Neutrophil (primary cell): ENCODE data around the gene MYO16.

Experiments used
- H3K27ac ChIP-seq: fragments of 200-600 bp; sonication (generic); 2 replicates; pipeline ENCODE4 v1.5.1; 2016; ENCODE audit warnings: mild to moderate bottlenecking, moderate library complexity
- H3K27me3 ChIP-seq: fragments of 200-600 bp; sonication (generic); 2 replicates; pipeline ENCODE4 v1.6.0; 2016; ENCODE audit warnings: mild to moderate bottlenecking
- H3K36me3 ChIP-seq: fragments of 200-600 bp; sonication (generic); 2 replicates; pipeline ENCODE4 v1.5.1; 2017
- H3K4me1 ChIP-seq, 2 experiments: fragments of 200-600 bp in 1 of 2; sonication (generic) in 1 of 2; 1 replicate in 1 of 2; 2 replicates in 1 of 2; pipeline versions ENCODE4 v1.5.1 to v1.6.1; 2013 to 2016; ENCODE audit warnings: low read depth in 1 of 2, low read length in 1 of 2, mild to moderate bottlenecking in 1 of 2, moderate library complexity in 1 of 2; ENCODE audit not compliant: control insufficient read depth in 1 of 2, insufficient read depth in 1 of 2
- H3K4me3 ChIP-seq, 2 experiments: fragments of 200-600 bp in 1 of 2; sonication (generic) in 1 of 2; 1 replicate in 1 of 2; 2 replicates in 1 of 2; pipeline ENCODE4 v1.5.1; 2013 to 2016; ENCODE audit warnings: low read depth in 1 of 2, low read length in 1 of 2, mild to moderate bottlenecking in 1 of 2, moderate library complexity in 1 of 2
- H3K9me3 ChIP-seq: fragments of 200-600 bp; sonication (generic); 2 replicates; pipeline ENCODE4 v1.5.1; 2016
- TF ChIP-seq, protein P1 (sequence below): fragments of 200-600 bp; sonication (generic); IDR thresholded peaks from 2 replicates; pipeline ENCODE4 v1.5.1; 2016; ENCODE audit warnings: antibody characterized with exemption

MYO16 gene

DNA sequence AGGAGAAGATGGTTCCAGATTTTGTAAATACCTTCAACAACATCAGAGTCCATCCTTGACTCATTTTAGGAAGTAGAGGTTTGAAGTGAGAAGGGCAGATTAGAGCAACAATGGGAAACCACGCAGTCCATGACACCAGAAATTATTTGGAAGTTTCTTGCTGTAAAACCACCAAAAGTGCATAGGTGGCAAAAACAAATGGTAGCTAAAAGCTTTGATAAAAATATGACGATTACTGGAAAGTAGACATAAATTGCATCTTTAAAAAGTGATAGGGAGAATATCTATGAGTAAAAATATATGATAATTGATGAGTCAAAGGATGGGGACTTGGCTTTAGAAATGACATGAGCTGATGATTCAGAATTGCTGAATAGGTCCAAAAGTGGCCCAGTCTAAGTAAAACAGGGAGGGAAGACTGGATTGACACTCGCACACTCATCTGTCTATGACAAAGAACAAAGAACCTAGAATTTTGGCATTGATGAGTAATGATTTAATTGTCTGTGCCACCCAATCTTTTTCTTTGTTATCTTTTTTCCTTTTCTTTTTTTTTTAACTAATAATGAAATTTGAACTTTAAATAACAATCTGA, 472.2 kb downstream of the MYO16 start:
- H3K4me1 ChIP-seq, result peaks cover 58 to 66% of the 10 kb centered on the region in 2 experiments
- TF ChIP-seq, protein P1, sequence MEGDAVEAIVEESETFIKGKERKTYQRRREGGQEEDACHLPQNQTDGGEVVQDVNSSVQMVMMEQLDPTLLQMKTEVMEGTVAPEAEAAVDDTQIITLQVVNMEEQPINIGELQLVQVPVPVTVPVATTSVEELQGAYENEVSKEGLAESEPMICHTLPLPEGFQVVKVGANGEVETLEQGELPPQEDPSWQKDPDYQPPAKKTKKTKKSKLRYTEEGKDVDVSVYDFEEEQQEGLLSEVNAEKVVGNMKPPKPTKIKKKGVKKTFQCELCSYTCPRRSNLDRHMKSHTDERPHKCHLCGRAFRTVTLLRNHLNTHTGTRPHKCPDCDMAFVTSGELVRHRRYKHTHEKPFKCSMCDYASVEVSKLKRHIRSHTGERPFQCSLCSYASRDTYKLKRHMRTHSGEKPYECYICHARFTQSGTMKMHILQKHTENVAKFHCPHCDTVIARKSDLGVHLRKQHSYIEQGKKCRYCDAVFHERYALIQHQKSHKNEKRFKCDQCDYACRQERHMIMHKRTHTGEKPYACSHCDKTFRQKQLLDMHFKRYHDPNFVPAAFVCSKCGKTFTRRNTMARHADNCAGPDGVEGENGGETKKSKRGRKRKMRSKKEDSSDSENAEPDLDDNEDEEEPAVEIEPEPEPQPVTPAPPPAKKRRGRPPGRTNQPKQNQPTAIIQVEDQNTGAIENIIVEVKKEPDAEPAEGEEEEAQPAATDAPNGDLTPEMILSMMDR, result no peak
- H3K9me3 ChIP-seq, result no peaks in the 10 kb centered on the region
- no peaks in the 10 kb centered on the region for H3K36me3 ChIP-seq
- H3K27me3 ChIP-seq, result no peaks in the 10 kb centered on the region
- peak overlapping the region; percentile 78 for H3K27ac ChIP-seq
- no peak overlapping the region for H3K4me3 ChIP-seq

- Histone ChIP-seq H3K36me3 (no peaks in the 10 kb centered on the region), H3K4me3 (no peak overlapping the region), H3K9me3 (no peaks in the 10 kb centered on the region), H3K27ac (peak overlapping the region; percentile 69), H3K4me1 (peaks cover 41 to 51% of the 10 kb centered on the region in 2 experiments), H3K27me3 (no peaks in the 10 kb centered on the region)
- TF ChIP-seq, protein P1, result no peak
Measured at GRCh38 chr13:109105899-109106298, 476.5 kb downstream of the MYO16 start.

GRCh38 chr13:109110159-109110558, 480.7 kb downstream of the MYO16 start:
- H3K9me3 ChIP-seq, result no peaks in the 10 kb centered on the region
- H3K27ac ChIP-seq, result no peak overlapping the region
- no peaks in the 10 kb centered on the region for H3K27me3 ChIP-seq
- H3K4me1 ChIP-seq, result peaks cover 19 to 21% of the 10 kb centered on the region in 2 experiments
- TF ChIP-seq, protein P1, result no peak
- no peak overlapping the region for H3K4me3 ChIP-seq
- H3K36me3 ChIP-seq, result no peaks in the 10 kb centered on the region

- H3K36me3 ChIP-seq, result no peaks in the 10 kb centered on the region
- H3K27ac ChIP-seq, result no peak overlapping the region
- TF ChIP-seq, protein P1, result no peak
- no peaks in the 10 kb centered on the region for H3K9me3 ChIP-seq
- H3K4me1 ChIP-seq, result peaks cover 9 to 11% of the 10 kb centered on the region in 2 experiments
- no peak overlapping the region for H3K4me3 ChIP-seq
- H3K27me3 ChIP-seq, result no peaks in the 10 kb centered on the region
Measured at GRCh38 chr13:109111141-109111540, 481.7 kb downstream of the MYO16 start.

GRCh38 chr13:109113427-109113826, 484.0 kb downstream of the MYO16 start:
- Histone ChIP-seq H3K36me3 (no peaks in the 10 kb centered on the region), H3K27me3 (no peaks in the 10 kb centered on the region), H3K4me1 (peaks cover 0 to 5% of the 10 kb centered on the region in 2 experiments), H3K27ac (no peak overlapping the region), H3K4me3 (no peak overlapping the region), H3K9me3 (no peaks in the 10 kb centered on the region)
- TF ChIP-seq, protein P1, result no peak
